ENCODE data around the gene IRX1.

GRCh38 chr5:3564827-3565518, 30.7 kb upstream of the IRX1 start:
- TF ChIP-seq CTCF (IDR thresholded peaks at IDR 0.05) (no peak), EZH2 (IDR thresholded peaks at IDR 0.05; ENCODE audit: borderline replicate concordance, insufficient read depth, low read depth, low read length, poor library complexity, severe bottlenecking) (no peak)
